NCI-H748 (cell line): ENCODE measurements around the gene GADD45G.

Experiments
- DNase-seq: peaks from one replicate; lab custom pipeline; 2025; ENCODE audit not compliant: unreplicated experiment; lab: John Stamatoyannopoulos, UW

Gene GADD45G

GRCh38 chr9:89629081-89629976, 24.5 kb downstream of the GADD45G start:
- no peak for DNase-seq

GRCh38 chr9:89630508-89630907, 25.7 kb downstream of the GADD45G start:
- no peak for DNase-seq

- DNase-seq, result no peak
These were observed 26.6 kb downstream of the GADD45G start for GRCh38 chr9:89631384-89631783.

GRCh38 chr9:89632192-89632733, 27.5 kb downstream of the GADD45G start:
- DNase-seq, result no peak

DNA sequence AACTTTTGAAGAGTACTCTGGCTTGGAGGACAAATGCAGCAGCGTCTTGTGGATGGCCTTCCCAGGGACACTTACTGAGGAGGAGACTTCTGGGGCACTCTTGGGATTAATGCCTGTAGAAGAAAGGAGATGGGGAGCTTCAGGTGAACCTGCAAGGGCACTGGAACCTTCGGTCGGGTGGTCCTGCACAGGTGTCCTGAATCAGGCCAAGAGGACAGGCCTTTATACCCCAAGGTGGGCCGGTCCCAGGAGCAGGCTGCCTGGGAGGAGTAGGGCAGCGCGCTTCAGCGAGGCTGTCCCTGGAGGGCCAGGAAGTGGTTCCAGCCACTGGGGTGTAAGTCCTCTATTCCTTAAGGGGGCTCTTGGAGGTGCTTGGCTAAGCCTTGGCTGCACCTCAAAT, 27.9 kb downstream of the GADD45G start:
- DNase-seq, result no peak

DNA sequence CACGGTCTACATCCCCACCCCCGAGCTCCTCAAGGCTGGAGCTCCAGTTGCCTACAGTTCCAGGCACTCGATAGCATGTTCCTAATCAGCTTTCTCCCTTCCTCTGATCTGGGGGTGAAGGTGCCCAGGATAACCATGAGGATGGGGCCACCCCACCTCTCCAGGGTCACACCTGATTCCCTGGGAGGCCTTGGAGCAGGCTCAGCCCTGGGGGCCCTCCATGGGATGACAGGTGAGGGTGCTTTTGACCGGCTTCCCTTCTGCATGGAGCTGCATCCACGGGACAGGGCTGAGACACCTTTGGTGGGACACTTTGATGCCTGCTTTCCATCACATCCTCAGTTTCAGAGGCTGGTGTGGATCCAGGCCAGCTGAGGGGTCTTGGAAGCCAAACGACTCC, 28.6 kb downstream of the GADD45G start:
- no peak for DNase-seq

DNA sequence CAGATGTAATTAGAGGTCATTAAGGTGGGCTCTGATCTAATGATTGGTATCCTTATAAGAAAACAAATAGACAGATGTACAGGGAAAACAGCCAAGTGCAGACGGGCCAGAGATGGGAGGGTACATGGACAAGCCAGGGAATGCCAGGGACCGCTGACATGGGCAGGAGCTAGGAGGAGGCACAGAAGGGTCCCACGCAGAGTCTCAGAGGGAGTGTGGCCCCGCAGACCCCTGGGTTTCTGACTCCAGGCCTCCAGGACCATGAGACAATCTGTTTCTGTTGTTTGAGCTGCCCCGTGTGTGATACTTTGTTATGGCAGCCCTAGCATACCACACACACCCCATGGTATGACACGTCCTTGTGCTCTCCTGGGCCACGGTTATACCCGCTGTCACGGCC, 29.1 kb downstream of the GADD45G start:
- no peak for DNase-seq

DNA sequence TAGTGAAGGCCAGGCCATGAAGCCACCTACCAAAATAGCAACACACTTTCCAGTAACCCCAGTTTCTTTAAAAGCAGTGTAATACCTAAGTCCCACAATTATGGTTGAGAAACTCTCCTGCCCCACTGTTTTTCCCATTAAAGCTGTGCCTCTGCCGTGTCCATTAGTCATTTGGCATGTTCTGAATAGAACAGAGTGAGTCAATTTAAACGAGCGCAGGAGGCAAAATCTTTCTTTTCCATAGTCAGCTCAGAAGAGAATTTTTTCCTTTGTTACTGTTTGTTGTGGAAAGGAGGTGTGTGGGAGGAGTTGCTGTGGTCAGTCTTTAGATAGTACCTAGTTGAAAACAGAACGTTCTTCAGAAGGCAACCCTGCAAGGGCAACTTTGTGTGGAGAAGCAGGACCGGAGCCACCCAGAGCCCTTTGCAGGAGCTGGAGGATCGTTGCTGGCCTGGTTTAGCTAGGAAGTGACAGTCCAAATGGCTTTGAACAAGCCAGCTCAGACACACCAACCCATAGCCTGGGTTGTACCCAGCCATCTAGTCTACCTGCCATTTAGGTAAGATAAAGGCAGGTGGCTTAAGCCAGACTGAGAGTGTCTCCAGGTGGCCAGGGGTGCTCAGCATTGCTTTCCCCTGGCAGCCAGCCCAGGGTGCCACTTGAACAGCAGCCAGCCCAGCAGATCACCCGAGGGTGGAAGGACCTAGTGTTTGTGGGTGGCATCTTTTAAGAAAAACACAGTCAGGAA, 30.4 kb downstream of the GADD45G start:
- no peak for DNase-seq

DNA sequence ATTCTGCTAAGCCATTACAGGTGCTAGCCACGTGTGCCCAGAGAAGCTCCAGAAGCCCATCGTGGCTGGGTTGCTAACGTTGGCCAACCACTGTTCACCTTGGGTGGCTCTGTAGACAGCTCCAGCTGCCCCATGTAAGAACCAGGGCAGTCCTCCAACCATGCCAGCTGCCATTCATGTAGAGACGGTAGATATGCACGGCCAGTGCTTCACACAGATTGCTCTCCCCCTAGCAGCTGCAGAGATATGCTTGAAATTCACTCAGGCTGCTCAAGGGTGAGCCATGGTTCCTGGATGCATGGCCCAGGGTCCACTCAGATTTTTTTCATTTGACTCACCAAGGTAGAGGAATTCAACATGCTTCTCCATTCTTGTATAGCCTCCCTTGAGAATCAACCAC, 31.0 kb downstream of the GADD45G start:
- DNase-seq, result no peak

DNA sequence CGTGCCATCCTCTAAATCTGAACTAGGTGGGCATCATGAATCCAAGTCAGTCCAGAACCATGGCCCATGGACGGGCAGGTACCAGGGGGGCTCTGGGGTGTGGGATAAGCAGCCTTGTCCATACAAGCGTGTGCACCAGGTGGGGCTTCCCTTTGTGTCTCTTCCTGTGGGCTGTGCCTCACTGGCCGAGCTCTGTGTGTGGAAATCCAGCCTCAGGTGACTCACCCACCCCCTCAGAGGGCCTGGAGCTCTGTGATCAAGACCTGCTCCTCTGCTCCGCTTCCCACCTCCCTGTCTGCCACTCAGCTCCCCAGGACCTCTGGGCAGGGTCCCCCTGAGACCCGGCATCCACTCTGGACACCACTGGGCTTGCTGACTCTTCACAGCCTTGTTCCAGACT, 33.0 kb downstream of the GADD45G start:
- no peak for DNase-seq

DNA sequence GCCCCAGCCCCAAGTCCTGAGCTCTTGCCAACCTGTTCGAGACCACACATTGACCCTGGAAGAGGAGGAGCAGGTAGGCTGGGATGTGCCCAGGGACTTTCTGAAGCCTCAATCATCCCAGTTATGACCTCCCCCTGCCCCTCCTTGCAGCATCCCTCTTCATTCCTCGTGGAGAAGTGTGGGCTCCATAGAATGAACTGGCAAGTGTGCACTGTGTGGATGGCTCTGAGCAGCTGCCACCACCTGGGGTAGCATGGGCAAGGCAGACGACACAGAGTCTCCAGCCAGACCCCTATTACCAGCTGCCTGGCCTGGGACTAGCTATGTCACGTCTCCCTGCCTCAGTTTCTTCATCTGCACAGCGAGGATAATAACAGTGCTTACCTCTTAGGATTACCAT, 33.5 kb downstream of the GADD45G start:
- DNase-seq, result no peak

DNA sequence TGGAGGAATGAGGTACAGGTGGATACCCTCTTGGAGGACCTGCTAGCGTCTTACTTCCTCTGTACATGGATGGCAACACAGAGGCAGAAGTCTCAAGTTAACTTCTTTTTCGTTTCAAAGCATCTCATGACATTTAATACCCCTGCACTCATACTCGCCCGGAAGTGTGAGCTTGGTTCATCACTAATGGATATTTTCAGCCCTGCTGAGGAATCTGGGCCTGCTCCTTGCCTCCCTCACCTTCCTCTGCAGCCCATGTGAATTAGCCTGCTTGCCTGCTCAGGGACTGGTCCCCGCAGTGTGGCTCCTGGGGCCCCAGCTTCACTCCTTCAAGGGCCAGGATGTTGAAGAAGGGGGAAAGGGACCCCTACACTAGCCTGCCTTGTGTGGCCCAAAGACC, 34.1 kb downstream of the GADD45G start:
- no peak for DNase-seq

- DNase-seq, result no peak
These were observed 34.6 kb downstream of the GADD45G start for GRCh38 chr9:89639367-89639795.

DNA sequence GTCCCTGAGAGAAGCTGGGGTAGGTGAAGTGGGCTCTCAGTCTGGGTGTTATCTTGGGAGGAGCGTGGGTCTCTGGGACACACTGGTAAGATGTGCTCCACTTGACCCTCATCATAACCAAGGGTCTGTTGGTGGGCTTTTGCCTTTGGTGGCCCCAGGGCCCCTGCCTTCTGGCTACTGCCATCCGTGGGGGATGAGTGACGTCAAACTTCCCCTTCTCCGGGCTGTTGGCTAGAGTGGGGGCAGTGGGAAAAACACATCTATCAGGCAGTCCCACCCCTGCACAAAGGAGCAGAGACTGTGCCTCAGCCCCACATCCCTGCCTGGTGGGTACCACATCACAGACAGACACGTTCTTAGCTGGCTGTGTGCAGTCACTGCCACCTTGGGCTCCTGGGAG, 35.1 kb downstream of the GADD45G start:
- no peak for DNase-seq

DNA sequence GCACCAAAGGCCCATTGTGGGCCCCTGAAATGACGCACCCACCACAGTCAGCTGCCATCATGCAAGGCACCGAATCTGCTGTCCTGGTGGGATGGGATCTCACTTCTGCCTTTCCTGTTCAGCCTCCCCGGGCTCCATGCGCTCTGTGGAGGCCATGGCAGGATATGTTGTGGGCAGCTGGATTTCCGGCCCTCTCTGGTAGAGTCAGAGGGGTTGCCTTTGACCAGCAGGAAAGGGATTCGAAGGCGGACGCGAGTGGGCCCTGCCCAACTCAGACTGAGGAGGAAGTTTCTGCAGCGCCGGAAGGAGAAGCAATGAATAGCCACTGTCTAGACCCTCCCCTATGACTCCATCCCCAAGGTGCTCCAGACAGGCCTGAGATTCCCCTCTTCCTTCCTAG, 35.5 kb downstream of the GADD45G start:
- no peak for DNase-seq

DNA sequence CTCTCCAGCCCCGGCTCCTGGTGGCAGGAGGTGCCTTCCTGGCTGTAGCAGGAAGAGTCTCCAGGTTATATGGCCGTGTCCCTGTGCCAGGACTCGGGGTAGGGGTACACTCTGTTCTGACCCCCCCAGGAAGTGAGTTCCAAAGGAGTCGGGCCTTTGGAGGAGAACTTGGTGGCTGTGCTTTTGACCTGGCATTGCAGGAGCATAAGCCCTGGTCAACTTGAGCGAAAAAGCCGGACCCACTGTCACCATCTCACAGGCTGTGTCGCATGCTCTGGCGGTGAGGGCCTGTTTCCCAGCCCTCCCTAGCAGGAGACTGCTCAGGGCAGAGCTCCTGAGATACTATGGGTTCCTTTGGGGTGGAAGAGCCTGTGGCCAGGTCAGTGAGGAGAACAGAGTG, 36.0 kb downstream of the GADD45G start:
- DNase-seq, result no peak

GRCh38 chr9:89641980-89642379, 37.2 kb downstream of the GADD45G start:
- no peak for DNase-seq

DNA sequence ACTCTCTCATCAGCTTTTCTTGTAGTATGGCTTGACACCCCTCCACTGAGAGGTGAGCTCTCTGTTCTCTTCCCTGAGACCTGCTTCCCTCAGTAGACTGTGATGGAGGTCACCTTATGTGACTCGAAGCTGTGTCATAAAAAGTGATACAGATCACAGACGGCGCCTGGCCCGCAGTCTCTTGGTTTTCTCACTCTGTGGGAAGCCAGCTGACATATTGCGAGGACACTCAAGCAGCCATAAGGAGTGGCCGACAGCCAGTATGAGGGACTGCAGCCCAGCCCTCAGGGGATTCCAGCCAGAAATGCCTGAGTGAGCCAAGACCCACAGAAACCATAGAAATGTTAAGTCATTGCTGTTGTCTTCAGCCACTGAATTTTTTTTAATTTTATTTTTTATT, 38.0 kb downstream of the GADD45G start:
- no peak for DNase-seq

GRCh38 chr9:89646189-89646939, 41.6 kb downstream of the GADD45G start:
- no peak for DNase-seq

DNA sequence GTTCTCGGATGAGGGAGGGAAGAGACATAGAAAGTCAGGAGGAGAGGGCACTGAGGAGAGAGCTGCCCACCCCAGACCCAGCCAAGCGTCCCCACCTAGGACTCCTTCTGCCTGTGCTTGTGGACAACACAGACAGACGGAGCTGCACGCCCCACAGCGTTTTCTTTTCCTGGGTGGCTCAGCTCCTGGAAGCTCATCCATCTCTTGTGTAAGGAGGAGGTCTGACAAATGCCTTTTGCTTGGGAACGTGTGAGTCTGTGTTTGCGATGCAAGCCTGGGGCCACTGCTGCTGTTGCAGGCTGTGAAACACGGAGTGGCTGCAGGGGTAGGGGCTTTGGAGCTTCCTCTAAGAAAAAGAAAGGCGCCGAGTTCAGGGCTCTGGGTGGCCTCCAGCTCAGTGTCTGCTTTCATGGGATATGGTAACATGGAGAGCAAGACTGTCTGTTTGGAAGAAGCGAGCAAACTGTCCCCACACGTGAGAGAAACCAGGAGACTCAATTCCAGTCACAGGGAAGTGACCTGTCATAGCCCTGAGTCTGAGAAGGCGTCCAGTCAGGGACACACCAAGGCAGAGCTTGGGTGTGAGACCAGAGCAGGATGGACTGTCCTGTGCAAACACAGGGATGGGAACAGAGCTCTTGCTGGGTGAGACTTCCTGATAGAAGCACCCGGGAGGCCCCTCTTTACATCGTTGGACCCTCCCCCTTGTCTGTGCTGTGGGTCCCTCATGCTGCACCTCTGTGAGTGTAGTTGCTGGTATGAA, 42.7 kb downstream of the GADD45G start:
- DNase-seq, result no peak
